Measurements from ENCODE around the gene POC5.

Gene POC5

GRCh38 chr5:75659791-75660450, 57.3 kb downstream of the POC5 start:
- no peak for DNase-seq

GRCh38 chr5:75656311-75657003, 60.8 kb downstream of the POC5 start:
- DNase-seq: no peak

GRCh38 chr5:75654693-75655295, 62.4 kb downstream of the POC5 start:
- no peak for DNase-seq

- DNase-seq: no peak
These were observed 63.7 kb downstream of the POC5 start for GRCh38 chr5:75653521-75653920.

- no peak for DNase-seq
These were observed 65.5 kb downstream of the POC5 start for GRCh38 chr5:75651575-75652238.

- DNase-seq: no peak
These were observed 68.5 kb downstream of the POC5 start for GRCh38 chr5:75648712-75649111.

GRCh38 chr5:75640826-75641225, 76.4 kb downstream of the POC5 start:
- DNase-seq: no peak

- no peak for DNase-seq
These were observed 76.8 kb downstream of the POC5 start for GRCh38 chr5:75640395-75640794.

GRCh38 chr5:75639535-75640311, 77.5 kb downstream of the POC5 start:
- no peak for DNase-seq

GRCh38 chr5:75637949-75638348, 79.3 kb downstream of the POC5 start:
- no peak for DNase-seq

- DNase-seq: no peak
These were observed 84.9 kb downstream of the POC5 start for GRCh38 chr5:75632321-75632720.

- no peak for DNase-seq
These were observed 86.4 kb downstream of the POC5 start for GRCh38 chr5:75630875-75631274.

- DNase-seq: no peak
These were observed 89.4 kb downstream of the POC5 start for GRCh38 chr5:75627801-75628200.

- DNase-seq: no peak
These were observed 90.3 kb downstream of the POC5 start for GRCh38 chr5:75626959-75627358.
